ENCODE data around the gene GLI3. TPM values are rescaled to one million over a fixed set of nuclear protein-coding genes. Genes with fewer than 3 reads are reported as not detected.

The GLI3 gene
- total RNA-seq, 4 donors from 2014 or later, result 23.1 to 41.3 (median 24.6) TPM

DNA sequence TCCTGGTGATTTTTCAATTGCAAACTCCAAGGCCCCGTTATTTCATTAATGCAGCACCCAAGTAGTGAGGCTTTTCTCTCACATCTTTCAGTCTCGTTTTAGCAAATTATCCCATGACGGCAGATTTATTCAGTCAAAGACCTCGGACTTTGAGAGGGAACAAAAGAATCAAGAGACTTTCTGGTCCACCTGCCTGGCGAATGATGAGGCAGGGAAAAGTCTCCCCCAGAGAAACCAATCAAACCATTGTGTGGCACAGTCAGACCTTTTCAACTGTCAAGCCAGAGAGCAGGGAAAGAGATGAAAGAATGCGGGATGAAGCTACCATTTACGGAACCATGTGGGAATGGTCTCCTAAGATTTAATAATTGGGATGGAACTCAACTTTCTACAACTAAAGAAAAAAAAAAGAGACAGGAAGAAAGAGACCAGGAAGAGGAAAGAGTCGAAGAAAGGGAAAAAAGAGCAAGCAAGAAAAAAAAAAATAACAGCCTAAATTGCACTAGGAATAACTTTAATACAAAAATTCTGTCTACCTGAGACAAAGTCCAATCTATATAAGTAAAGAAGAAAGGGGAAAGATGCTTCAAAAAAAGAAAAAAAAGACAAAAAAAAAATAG is 22.8 kb downstream of the GLI3 start:
- Histone ChIP-seq H3K4me3 (no peak overlapping the region), H3K9me3 (no peaks in the 10 kb centered on the region), H3K27me3 (no peaks in the 10 kb centered on the region), H3K36me3 (no peaks in the 10 kb centered on the region), H3K4me1 (peaks cover 34% of the 10 kb centered on the region), H3K27ac (peak overlapping the region; percentile 20)
- DNase-seq (ENCODE audit: low spot score in 2 of 2), result no peak
- 83% methylated on average over 8 of the region's 8 CpGs for WGBS
- TF ChIP-seq POLR2A (IDR thresholded peaks at IDR 0.05) (no peak), CTCF (IDR thresholded peaks at IDR 0.05) (no peak), POLR2AphosphoS5 (IDR thresholded peaks at IDR 0.05) (no peak), EP300 (IDR thresholded peaks at IDR 0.05) (no peak)

DNA sequence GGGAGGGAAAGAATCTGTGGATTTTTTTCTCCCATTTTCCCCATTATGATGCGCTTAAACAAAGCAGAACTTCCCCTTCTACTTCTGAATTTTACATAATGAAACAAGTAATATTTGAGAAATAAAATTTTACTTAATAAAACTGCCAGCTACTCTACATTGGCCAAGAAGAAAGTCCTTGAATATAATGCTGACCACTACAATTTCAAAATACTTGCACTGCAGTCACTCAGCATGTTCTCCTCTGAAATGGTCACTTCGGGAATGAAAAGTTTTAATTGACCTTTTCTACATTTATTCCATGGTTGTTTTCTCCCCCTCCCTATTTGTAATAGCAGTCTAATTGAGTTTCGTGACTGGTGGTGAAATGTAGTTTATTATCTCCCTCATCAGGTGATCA is 23.9 kb downstream of the GLI3 start:
- Histone ChIP-seq H3K27ac (no peak overlapping the region), H3K27me3 (no peaks in the 10 kb centered on the region), H3K36me3 (no peaks in the 10 kb centered on the region), H3K9me3 (no peaks in the 10 kb centered on the region), H3K4me3 (no peak overlapping the region), H3K4me1 (peaks cover 34% of the 10 kb centered on the region)
- 85% methylated on average over 3 of the region's 3 CpGs for WGBS
- TF ChIP-seq POLR2AphosphoS5 (IDR thresholded peaks at IDR 0.05) (no peak), EP300 (IDR thresholded peaks at IDR 0.05) (no peak), POLR2A (IDR thresholded peaks at IDR 0.05) (no peak), CTCF (IDR thresholded peaks at IDR 0.05) (no peak)
- DNase-seq (ENCODE audit: low spot score in 2 of 2), result no peak

DNA sequence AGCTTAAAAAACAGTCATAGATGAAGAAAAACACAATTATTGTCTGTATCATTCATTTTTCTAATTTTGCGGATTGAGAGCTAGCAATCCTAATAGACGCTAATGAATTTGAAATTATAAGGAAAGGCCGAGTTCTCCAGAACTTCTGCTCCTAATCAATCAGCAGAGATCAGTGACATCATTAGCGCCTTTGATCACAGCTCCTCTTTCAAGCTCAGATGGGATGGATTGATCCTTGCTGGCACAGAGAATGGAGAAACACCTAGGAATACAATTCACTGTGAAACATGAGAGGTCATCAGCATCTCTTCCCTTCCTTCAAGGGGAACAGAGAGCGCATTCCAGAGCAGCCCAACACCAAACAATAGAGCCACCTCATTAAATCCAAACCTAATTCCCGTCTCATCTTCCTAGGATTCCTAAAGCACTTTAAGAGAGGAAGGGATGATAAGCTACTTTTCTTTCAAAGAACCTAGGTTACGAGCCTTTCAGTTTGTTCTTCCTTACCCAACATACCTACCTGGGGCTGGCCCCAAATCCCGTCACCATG is 24.4 kb downstream of the GLI3 start:
- Histone ChIP-seq H3K27me3 (no peaks in the 10 kb centered on the region), H3K36me3 (no peaks in the 10 kb centered on the region), H3K4me1 (peaks cover 34% of the 10 kb centered on the region), H3K9me3 (no peaks in the 10 kb centered on the region), H3K4me3 (no peak overlapping the region), H3K27ac (peak overlapping the region; percentile 55)
- WGBS, result 93% methylated on average over 8 of the region's 8 CpGs
- DNase-seq (ENCODE audit: low spot score in 2 of 2), result no peak
- TF ChIP-seq POLR2AphosphoS5 (IDR thresholded peaks at IDR 0.05), result no peak

- Histone ChIP-seq H3K27ac (peak overlapping the region; percentile 55), H3K27me3 (no peaks in the 10 kb centered on the region), H3K36me3 (no peaks in the 10 kb centered on the region), H3K4me1 (peaks cover 33% of the 10 kb centered on the region), H3K9me3 (no peaks in the 10 kb centered on the region), H3K4me3 (no peak overlapping the region)
- TF ChIP-seq POLR2AphosphoS5 (IDR thresholded peaks at IDR 0.05) (peak in 1 of 3 donors; percentile 50), EP300 (IDR thresholded peaks at IDR 0.05) (no peak), POLR2A (IDR thresholded peaks at IDR 0.05) (no peak), CTCF (IDR thresholded peaks at IDR 0.05) (no peak)
- 39% methylated on average over 3 of the region's 3 CpGs for WGBS
- no peak for DNase-seq (ENCODE audit: low spot score in 2 of 2)
Measured at GRCh38 chr7:42211938-42212337, 25.1 kb downstream of the GLI3 start.

- Histone ChIP-seq H3K4me1 (peaks cover 36% of the 10 kb centered on the region), H3K27me3 (no peaks in the 10 kb centered on the region), H3K9me3 (no peaks in the 10 kb centered on the region), H3K4me3 (no peak overlapping the region), H3K27ac (no peak overlapping the region), H3K36me3 (no peaks in the 10 kb centered on the region)
- TF ChIP-seq CTCF (IDR thresholded peaks at IDR 0.05), result no peak
- no peak for TF ChIP-seq POLR2A (IDR thresholded peaks at IDR 0.05)
- TF ChIP-seq POLR2AphosphoS5 (IDR thresholded peaks at IDR 0.05), result no peak
- no peak for TF ChIP-seq EP300 (IDR thresholded peaks at IDR 0.05)
- 56% methylated on average over 3 of the region's 3 CpGs for WGBS
- DNase-seq (ENCODE audit: low spot score in 2 of 2), result no peak
Measured at GRCh38 chr7:42210779-42211178, 26.2 kb downstream of the GLI3 start.

Data from suprapubic skin (tissue), 4 donors.